CD14-positive monocyte (primary cell): ENCODE measurements around the gene GRK4. TPM values are rescaled to one million over a fixed set of nuclear protein-coding genes. Genes with fewer than 3 reads are reported as not detected.
A peak's percentile ranks its signal among the peaks of the same experiment; 100 is the strongest.
"Not testable (repeated sequence)": the region's sequence is repeated elsewhere in the genome, so short reads cannot be mapped to it uniquely, and the experiment has no call there.

ENCODE experiments used
- DNase-seq, 3 donors: peaks; one replicate each; pipeline ENCODE4 v3.0.0-alpha.2; 2011 to 2022
- H2AFZ ChIP-seq: 2 replicates; pipeline ENCODE4 v1.6.0; 2012; ENCODE audit warnings: mild to moderate bottlenecking, low read depth, low read length, inconsistent platforms; ENCODE audit not compliant: insufficient read depth, poor library complexity, severe bottlenecking
- H3K27ac ChIP-seq, 2 donors: 1 replicate in 1 of 2; 2 replicates in 1 of 2; pipeline ENCODE4 v1.5.1; 2012 to 2013; ENCODE audit warnings: low read length in 2 of 2, control low read depth in 1 of 2, inconsistent platforms in 1 of 2, low read depth in 1 of 2, mild to moderate bottlenecking in 1 of 2
- H3K27me3 ChIP-seq, 2 donors: one replicate each; pipeline versions ENCODE4 v1.6.0 to v1.6.1; 2011 to 2013; ENCODE audit warnings: low read length in 2 of 2; ENCODE audit not compliant: control insufficient read depth in 2 of 2, insufficient read depth in 2 of 2
- H3K36me3 ChIP-seq, 2 donors: replicated peaks in 1 of 2; 1 replicate in 1 of 2; 2 replicates in 1 of 2; pipeline versions ENCODE4 v1.5.1 to v1.6.1; 2012 to 2013; ENCODE audit warnings: low read length in 2 of 2, control low read depth in 1 of 2, inconsistent platforms in 1 of 2, mild to moderate bottlenecking in 1 of 2; ENCODE audit not compliant: insufficient read depth in 2 of 2, control insufficient read depth in 1 of 2
- H3K4me1 ChIP-seq, 2 donors: 1 replicate in 1 of 2; 2 replicates in 1 of 2; pipeline versions ENCODE4 v1.5.1 to v1.6.1; 2012 to 2013; ENCODE audit warnings: low read length in 2 of 2, control low read depth in 1 of 2, inconsistent platforms in 1 of 2, mild to moderate bottlenecking in 1 of 2, moderate library complexity in 1 of 2; ENCODE audit not compliant: insufficient read depth in 2 of 2, control insufficient read depth in 1 of 2
- H3K4me2 ChIP-seq: replicated peaks from 2 replicates; pipeline ENCODE3; 2012; ENCODE audit warnings: low read length, moderate library complexity, mild to moderate bottlenecking; ENCODE audit not compliant: poor library complexity, severe bottlenecking; ENCODE audit errors: extremely low read depth
- H3K4me3 ChIP-seq, 3 experiments: fragments of 200-600 bp in 1 of 3; sonication (generic) in 1 of 3; replicated peaks in 1 of 3; 1 replicate in 2 of 3; 2 replicates in 1 of 3; pipeline ENCODE4 v1.5.1; 2011 to 2013; ENCODE audit warnings: low read length in 3 of 3, mild to moderate bottlenecking in 3 of 3, control low read depth in 2 of 3, low read depth in 2 of 3, inconsistent platforms in 1 of 3, moderate library complexity in 1 of 3
- H3K79me2 ChIP-seq: 2 replicates; pipeline ENCODE4 v1.6.0; 2012; ENCODE audit warnings: mild to moderate bottlenecking, control low read depth, inconsistent platforms, low read length, moderate library complexity; ENCODE audit not compliant: insufficient read depth
- H3K9ac ChIP-seq: 2 replicates; pipeline ENCODE4 v1.6.0; 2017; ENCODE audit warnings: low read length, mild to moderate bottlenecking; ENCODE audit not compliant: insufficient read depth, poor library complexity, severe bottlenecking
- H3K9me3 ChIP-seq, 2 donors: replicated peaks in 1 of 2; 1 replicate in 1 of 2; 2 replicates in 1 of 2; pipeline versions ENCODE4 v1.5.1 to v1.6.1; 2012 to 2013; ENCODE audit warnings: low read length in 2 of 2, control low read depth in 1 of 2; ENCODE audit not compliant: control insufficient read depth in 1 of 2, insufficient read depth in 1 of 2
- H4K20me1 ChIP-seq: 2 replicates; pipeline ENCODE4 v1.6.0; 2012; ENCODE audit warnings: mild to moderate bottlenecking, low read length, control low read depth, moderate library complexity; ENCODE audit not compliant: insufficient read depth
- H3K27ac Mint-ChIP-seq, 7 donors: one replicate each; pipeline ENCODE4 v1.8.0; 2020; ENCODE audit warnings: mild to moderate bottlenecking in 7 of 7, mixed read lengths in 7 of 7, moderate library complexity in 6 of 7, inconsistent platforms in 2 of 7
- H3K27me3 Mint-ChIP-seq, 3 donors: one replicate each; pipeline ENCODE4 v1.8.0; 2021 to 2022; ENCODE audit warnings: low read depth in 3 of 3, mild to moderate bottlenecking in 3 of 3, mixed read lengths in 3 of 3, moderate library complexity in 3 of 3, inconsistent platforms in 1 of 3
- H3K36me3 Mint-ChIP-seq, 2 donors: one replicate each; pipeline ENCODE4 v1.8.0; 2020; ENCODE audit warnings: mixed read lengths in 2 of 2, inconsistent platforms in 1 of 2, mild to moderate bottlenecking in 1 of 2
- H3K4me1 Mint-ChIP-seq: one replicate; pipeline ENCODE4 v1.8.0; 2020; ENCODE audit warnings: mild to moderate bottlenecking, mixed read lengths
- H3K4me3 Mint-ChIP-seq, 2 donors: one replicate each; pipeline ENCODE4 v1.8.0; 2020; ENCODE audit warnings: mild to moderate bottlenecking in 2 of 2, mixed read lengths in 2 of 2, moderate library complexity in 1 of 2
- H3K9me3 Mint-ChIP-seq, 7 donors: one replicate each; pipeline ENCODE4 v1.8.0; 2020 to 2022; ENCODE audit warnings: mixed read lengths in 7 of 7, mild to moderate bottlenecking in 6 of 7, moderate library complexity in 6 of 7, inconsistent platforms in 2 of 7
- WGBS: methylation state at CpG from one replicate; pipeline ENCODE4 v1.1.5; 2013; ENCODE audit warnings: missing lambda C conversion rate; ENCODE audit not compliant: insufficient coverage; 5-methylcytosine and 5-hydroxymethylcytosine counted together
- intact Hi-C, 2 donors: fragments of 100-400 bp; cut with micrococcal nuclease; formaldehyde crosslinking; loops; one replicate each; pipeline versions ENCODE4 v1.15.0 to v1.15.1; 2023
- polyA plus RNA-seq, 3 donors: library from polyadenylated mRNA; depleted of rRNA in 1 of 3; unstranded in 2 of 3; stranded (reverse) in 1 of 3; fragments of 300-500 nt in 2 of 3; fragments of >200 nt in 1 of 3; fragmentation: Illumina TruSeq in 2 of 3; gene quantifications; 1 replicate in 2 of 3; 2 replicates in 1 of 3; pipeline ENCODE4 v1.2.3, GENCODE V29; 2012 to 2021
- TF ChIP-seq, protein P1 (sequence below): fragments of 200-600 bp; IDR thresholded peaks from one replicate; pipeline ENCODE4 v1.8.0; 2022; ENCODE audit warnings: antibody characterized with exemption, mild to moderate bottlenecking

GRK4 gene
- polyA plus RNA-seq, 3 donors = 1.1 to 1.2 (median 1.2) TPM

DNA sequence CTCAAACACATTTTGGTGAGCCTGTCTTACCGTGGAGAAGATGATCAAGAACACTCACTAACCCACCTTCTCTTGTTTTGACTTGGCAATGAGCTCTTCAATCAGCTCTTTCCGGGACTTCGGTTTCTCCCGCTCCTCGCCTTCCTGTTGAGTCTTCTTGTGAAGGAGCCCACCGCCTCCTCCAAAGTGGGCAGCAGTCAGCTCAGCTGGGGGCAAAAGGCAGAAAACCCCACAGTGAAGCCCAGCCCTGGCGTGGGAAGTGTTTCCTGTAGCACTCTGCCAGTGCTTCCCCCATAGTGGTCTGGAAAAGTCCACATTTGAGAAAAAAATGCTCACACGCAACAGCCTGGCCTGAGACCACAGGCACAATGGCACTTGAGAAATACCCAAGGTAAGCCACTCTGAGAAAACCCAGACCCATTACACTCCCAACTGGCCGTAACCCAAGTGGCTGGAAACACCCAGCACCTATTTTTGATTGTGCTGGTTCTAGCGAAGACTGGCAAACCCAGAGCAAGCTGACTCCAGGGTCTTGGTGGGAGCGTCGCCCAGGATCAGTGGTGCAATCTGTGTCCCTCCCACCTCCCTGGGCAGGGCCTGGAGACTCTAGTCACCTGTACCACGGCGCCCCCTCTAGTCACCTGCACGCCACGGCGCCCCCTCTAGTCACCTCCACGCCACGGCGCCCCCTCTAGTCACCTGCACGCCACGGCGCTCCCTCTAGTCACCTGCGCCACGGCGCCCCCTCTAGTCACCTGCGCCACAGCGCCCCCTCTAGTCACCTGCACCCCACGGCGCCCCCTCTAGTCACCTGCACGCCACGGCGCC is 8.8 kb upstream of the GRK4 start:
- Histone ChIP-seq H3K9me3 (no peaks in the 10 kb centered on the region), H3K4me2 (no peak overlapping the region)

DNA sequence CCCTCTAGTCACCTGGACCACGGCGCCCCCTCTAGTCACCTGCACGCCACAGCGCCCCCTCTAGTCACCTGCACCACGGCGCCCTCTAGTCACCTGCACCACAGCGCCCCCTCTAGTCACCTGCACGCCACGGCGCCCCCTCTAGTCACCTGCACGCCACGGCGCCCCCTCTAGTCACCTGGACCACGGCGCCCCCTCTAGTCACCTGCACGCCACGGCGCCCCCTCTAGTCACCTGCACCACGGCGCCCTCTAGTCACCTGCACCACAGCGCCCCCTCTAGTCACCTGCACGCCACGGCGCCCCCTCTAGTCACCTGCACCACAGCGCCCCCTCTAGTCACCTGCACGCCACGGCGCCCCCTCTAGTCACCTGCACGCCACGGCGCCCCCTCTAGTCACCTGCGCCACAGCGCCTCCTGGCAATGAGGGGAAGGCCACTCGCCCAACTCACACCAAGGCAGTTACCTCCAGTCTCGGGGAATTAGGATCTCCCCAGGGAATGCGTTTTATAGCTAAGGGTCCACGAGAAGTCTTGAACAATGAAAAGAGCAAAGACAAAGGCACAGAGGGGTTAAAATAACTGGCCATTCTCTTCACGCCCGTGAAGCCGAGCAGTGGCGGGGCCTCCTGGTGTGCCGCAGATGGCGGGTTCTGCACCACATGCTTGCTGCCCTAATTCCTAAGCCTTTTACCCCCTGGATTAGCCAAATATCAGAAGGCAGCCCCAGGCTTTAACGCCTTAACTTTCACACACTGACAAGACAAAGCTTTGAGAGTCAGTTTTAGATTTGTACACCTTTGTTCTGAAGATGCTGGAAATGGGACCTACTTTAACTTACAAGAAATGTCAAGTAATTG is 8.0 kb upstream of the GRK4 start:
- not testable (repeated sequence) for DNase-seq

More for the DNA sequence above, 8.8 kb upstream of the GRK4 start:
- Histone ChIP-seq H3K4me1 (no peaks in the 10 kb centered on the region), H4K20me1 (peaks cover 46% of the 10 kb centered on the region), H3K27ac (peak overlapping the region in 1 of 2 donors; percentile 38), H2AFZ (no peak overlapping the region), H3K36me3 (peaks cover 76 to 89% of the 10 kb centered on the region in 2 donors), H3K27me3 (no peaks in the 10 kb centered on the region), H3K9ac (no peak overlapping the region), H3K79me2 (peaks cover 18% of the 10 kb centered on the region), H3K4me3 (no peak overlapping the region)
- Mint-ChIP-seq H3K27ac (peak overlapping the region in 5 of 7 donors; percentile 77 to 91 (median 86)), H3K36me3 (peaks cover 77 to 92% of the 10 kb centered on the region in 2 donors), H3K4me3 (no peak overlapping the region), H3K27me3 (peaks cover 0 to 2% (median 0%) of the 10 kb centered on the region in 3 donors), H3K9me3 (no peaks in the 10 kb centered on the region), H3K4me1 (peaks cover 3% of the 10 kb centered on the region)
- WGBS = 78% methylated on average over 15 of the region's 33 CpGs
- intact Hi-C loops = no loop called here
- no peak for DNase-seq
- TF ChIP-seq, protein P1, sequence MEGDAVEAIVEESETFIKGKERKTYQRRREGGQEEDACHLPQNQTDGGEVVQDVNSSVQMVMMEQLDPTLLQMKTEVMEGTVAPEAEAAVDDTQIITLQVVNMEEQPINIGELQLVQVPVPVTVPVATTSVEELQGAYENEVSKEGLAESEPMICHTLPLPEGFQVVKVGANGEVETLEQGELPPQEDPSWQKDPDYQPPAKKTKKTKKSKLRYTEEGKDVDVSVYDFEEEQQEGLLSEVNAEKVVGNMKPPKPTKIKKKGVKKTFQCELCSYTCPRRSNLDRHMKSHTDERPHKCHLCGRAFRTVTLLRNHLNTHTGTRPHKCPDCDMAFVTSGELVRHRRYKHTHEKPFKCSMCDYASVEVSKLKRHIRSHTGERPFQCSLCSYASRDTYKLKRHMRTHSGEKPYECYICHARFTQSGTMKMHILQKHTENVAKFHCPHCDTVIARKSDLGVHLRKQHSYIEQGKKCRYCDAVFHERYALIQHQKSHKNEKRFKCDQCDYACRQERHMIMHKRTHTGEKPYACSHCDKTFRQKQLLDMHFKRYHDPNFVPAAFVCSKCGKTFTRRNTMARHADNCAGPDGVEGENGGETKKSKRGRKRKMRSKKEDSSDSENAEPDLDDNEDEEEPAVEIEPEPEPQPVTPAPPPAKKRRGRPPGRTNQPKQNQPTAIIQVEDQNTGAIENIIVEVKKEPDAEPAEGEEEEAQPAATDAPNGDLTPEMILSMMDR = peak; percentile 17

More for the DNA sequence above, 8.0 kb upstream of the GRK4 start:
- H3K27ac ChIP-seq, H3K4me3 Mint-ChIP-seq, H3K4me1 Mint-ChIP-seq, H3K9me3 ChIP-seq, H3K27me3 ChIP-seq, H3K4me3 ChIP-seq, H2AFZ ChIP-seq, intact Hi-C loops, H3K9ac ChIP-seq, H3K9me3 Mint-ChIP-seq, H3K27me3 Mint-ChIP-seq, H3K4me2 ChIP-seq, H3K4me1 ChIP-seq: not testable (repeated sequence)
- peak overlapping the region in 1 of 7 donors; percentile 21 for H3K27ac Mint-ChIP-seq
- H3K36me3 ChIP-seq = peaks cover 68 to 81% of the 10 kb centered on the region in 2 donors
- TF ChIP-seq, protein P1 = peak; percentile 7
- peaks cover 68 to 85% of the 10 kb centered on the region in 2 donors for H3K36me3 Mint-ChIP-seq
- peaks cover 54% of the 10 kb centered on the region for H4K20me1 ChIP-seq
- H3K79me2 ChIP-seq = peaks cover 27% of the 10 kb centered on the region
- WGBS = 100% methylated on average over 17 of the region's 44 CpGs
